HCT116 (cell line): ENCODE results near the gene ACTC1. TPM values are rescaled to one million over a fixed set of nuclear protein-coding genes. Genes with fewer than 3 reads are reported as not detected.

Experiments used
- ATAC-seq: fragments of 200-7000 bp; cut with Tn5 transposase; 2 replicates; pipeline ENCODE4 v1.9.1; 2020; ENCODE audit warnings: mild to moderate bottlenecking, moderate library complexity
- BruUV-seq: library from RNA; stranded (reverse); fragments of 400-500 nt; replicated peaks from 2 replicates; lab custom pipeline; 2021; lab: Mats Ljungman, UMichigan
- CTCF ChIA-PET: fragments of 300-600 bp; sonication (Branson Sonifier 250); formaldehyde crosslinking; loops from one replicate; lab custom pipeline; 2021; ENCODE audit warnings: antibody characterized with exemption; lab: Charles Lee
- POLR2A ChIA-PET: fragments of 300-600, 350-600 bp; sonication (Branson Sonifier 250); formaldehyde crosslinking; loops from one replicate; lab custom pipeline; 2021; ENCODE audit warnings: antibody characterized with exemption; lab: Charles Lee
- RAD21 ChIA-PET, 2 experiments: fragments of 300-600 bp; sonication (Branson Sonifier 250); formaldehyde crosslinking; loops; one replicate each; lab custom pipeline; 2023; ENCODE audit warnings: low total read pairs in 2 of 2; ENCODE audit not compliant: uncharacterized antibody in 2 of 2, unreplicated experiment in 2 of 2, low non-redundant PET in 1 of 2; lab: Charles Lee
- DNase-seq: peaks from one replicate; pipeline ENCODE4 v3.0.0-alpha.2; 2010; ENCODE audit warnings: low read depth, low spot score
- H2AFZ ChIP-seq: fragments of 200-600 bp; shearing (Covaris generic), sonication (generic); 2 replicates; pipeline ENCODE4 v1.6.1; 2017; ENCODE audit warnings: low read depth, mixed run types, mixed read lengths, antibody characterized with exemption, low read length; ENCODE audit not compliant: poor library complexity, severe bottlenecking
- H3K27ac ChIP-seq: 2 replicates; pipeline ENCODE4 v1.5.1; 2012; ENCODE audit warnings: low read depth, low read length
- H3K27me3 ChIP-seq: fragments of 200-600 bp; sonication (generic); 2 replicates; pipeline ENCODE4 v1.6.1; 2016; ENCODE audit warnings: mixed run types, low read length, mixed read lengths; ENCODE audit not compliant: insufficient read depth
- H3K36me3 ChIP-seq, 2 experiments: fragments of 200-500 bp in 1 of 2; fragments of 200-600 bp in 1 of 2; sonication (Bioruptor generic) in 1 of 2; sonication (generic) in 1 of 2; 2 replicates each; pipeline versions ENCODE4 v1.5.1 to v1.6.1; 2014 to 2016; ENCODE audit warnings: low read length in 2 of 2, inconsistent platforms in 1 of 2, mixed read lengths in 1 of 2, mixed run types in 1 of 2; ENCODE audit not compliant: insufficient read depth in 2 of 2, control insufficient read depth in 1 of 2
- H3K4me1 ChIP-seq, 2 experiments: fragments of 200-600 bp in 1 of 2; sonication (generic) in 1 of 2; 2 replicates each; pipeline versions ENCODE4 v1.5.1 to v1.6.1; 2012 to 2017; ENCODE audit warnings: low read length in 2 of 2, inconsistent platforms in 1 of 2, mild to moderate bottlenecking in 1 of 2, mixed read lengths in 1 of 2, mixed run types in 1 of 2, moderate library complexity in 1 of 2; ENCODE audit not compliant: insufficient read depth in 2 of 2, control insufficient read depth in 1 of 2
- H3K4me2 ChIP-seq: fragments of 200-600 bp; sonication (generic); 2 replicates; pipeline ENCODE4 v1.6.1; 2017; ENCODE audit warnings: mixed run types, low read length, mixed read lengths
- H3K4me3 ChIP-seq, 2 experiments: fragments of 200-600 bp in 1 of 2; sonication (generic) in 1 of 2; replicated peaks in 1 of 2; 2 replicates each; pipeline ENCODE4 v1.5.1; 2011 to 2016; ENCODE audit warnings: low read length in 2 of 2, control low read depth in 1 of 2, low read depth in 1 of 2, mild to moderate bottlenecking in 1 of 2, mixed read lengths in 1 of 2, mixed run types in 1 of 2
- H3K79me2 ChIP-seq: fragments of 200-600 bp; sonication (generic); 2 replicates; pipeline ENCODE4 v1.6.1; 2017; ENCODE audit warnings: mild to moderate bottlenecking, mixed run types, low read length, moderate library complexity, mixed read lengths; ENCODE audit not compliant: insufficient read depth
- H3K9ac ChIP-seq: fragments of 200-600 bp; sonication (generic); 2 replicates; pipeline ENCODE4 v1.6.1; 2016; ENCODE audit warnings: low read length, mixed read lengths
- H3K9me2 ChIP-seq: fragments of 200-600 bp; sonication (generic), shearing (Covaris generic); 2 replicates; pipeline ENCODE4 v1.6.1; 2017; ENCODE audit warnings: mixed run types, mild to moderate bottlenecking, moderate library complexity; ENCODE audit not compliant: insufficient read depth
- H3K9me3 ChIP-seq, 2 experiments: fragments of 200-500 bp in 1 of 2; fragments of 200-600 bp in 1 of 2; sonication (Bioruptor generic) in 1 of 2; sonication (generic) in 1 of 2; 2 replicates each; pipeline ENCODE4 v1.6.1; 2014 to 2017; ENCODE audit warnings: low read length in 2 of 2, mixed read lengths in 2 of 2, inconsistent platforms in 1 of 2, low read depth in 1 of 2, mild to moderate bottlenecking in 1 of 2, mixed run types in 1 of 2, moderate library complexity in 1 of 2; ENCODE audit not compliant: control insufficient read depth in 1 of 2, insufficient read depth in 1 of 2
- H4K20me1 ChIP-seq: fragments of 200-600 bp; sonication (generic), shearing (Covaris generic); 2 replicates; pipeline ENCODE4 v1.6.1; 2017; ENCODE audit warnings: mixed run types, mild to moderate bottlenecking, moderate library complexity; ENCODE audit not compliant: insufficient read depth
- EZH2 ChIP-seq: fragments of 200-600 bp; sonication (generic); IDR thresholded peaks from 2 replicates; pipeline ENCODE4 v1.6.1; 2017; ENCODE audit warnings: antibody characterized with exemption, mixed run types
- ZNF274 ChIP-seq: fragments of 200-500 bp; sonication (Bioruptor generic); IDR thresholded peaks from 2 replicates; pipeline ENCODE4 v1.6.1; 2014; ENCODE audit warnings: mild to moderate bottlenecking, low read depth, low read length, inconsistent platforms
- intact Hi-C: fragments of 100-400 bp; cut with micrococcal nuclease; formaldehyde crosslinking; loops from 2 replicates; pipeline ENCODE4 v1.10.0; 2022
- total RNA-seq: library from RNA; stranded (reverse); gene quantifications from one replicate; pipeline ENCODE4 v1.2.1, GENCODE V29; 2021; ENCODE audit not compliant: unreplicated experiment

The ACTC1 gene
- total RNA-seq, 1 experiment from 2014 or later = not detected

DNA sequence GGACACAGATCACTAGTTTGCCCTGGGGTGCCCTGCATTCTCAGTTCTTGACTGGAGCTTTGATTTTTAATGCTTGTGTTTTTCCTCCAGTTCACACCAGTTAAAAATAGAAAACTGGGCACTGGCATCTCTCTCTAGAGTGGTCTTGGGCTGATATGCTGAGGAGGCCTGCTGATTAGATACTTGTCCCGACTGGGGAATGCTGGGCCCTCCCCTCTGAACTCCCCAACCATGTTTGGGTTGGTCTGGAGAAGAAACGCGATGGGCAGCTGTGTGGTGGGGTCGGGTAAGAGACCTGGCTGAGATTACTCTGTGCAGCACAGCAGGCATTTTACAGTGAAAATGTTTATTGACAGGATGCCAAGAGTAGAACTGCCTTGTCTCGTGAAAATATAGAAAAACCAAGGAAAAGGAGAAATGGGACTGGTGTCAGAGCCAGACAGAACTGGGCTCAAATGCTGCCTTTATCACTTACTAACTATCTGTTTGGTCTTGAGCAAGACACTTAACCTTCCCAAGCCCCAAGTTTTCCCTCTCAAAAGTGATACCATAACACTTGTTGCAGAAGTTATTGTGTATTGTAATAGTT lies 1.6 kb upstream of the ACTC1 start:
- RAD21 ChIA-PET = no interaction called here
- H3K9me3 ChIP-seq = no peaks in the 10 kb centered on the region
- no peak overlapping the region for H3K4me2 ChIP-seq
- no peak overlapping the region for H3K9ac ChIP-seq
- H3K4me3 ChIP-seq = no peak overlapping the region
- no peak for DNase-seq
- TF ChIP-seq EZH2 = no peak
- POLR2A ChIA-PET = no interaction called here
- no peaks in the 10 kb centered on the region for H3K79me2 ChIP-seq
- no peaks in the 10 kb centered on the region for H3K4me1 ChIP-seq
- ATAC-seq = no peak
- H3K36me3 ChIP-seq = no peaks in the 10 kb centered on the region
- no peaks in the 10 kb centered on the region for H3K9me2 ChIP-seq
- no peak overlapping the region for H2AFZ ChIP-seq
- CTCF ChIA-PET = no interaction called here
- no TSS peak for BruUV-seq
- H4K20me1 ChIP-seq = no peaks in the 10 kb centered on the region
- H3K27ac ChIP-seq = no peak overlapping the region
- H3K27me3 ChIP-seq = peaks cover 39% of the 10 kb centered on the region; the same call in 1 of the 2 replicates
- intact Hi-C loops = no loop called here

- no peak overlapping the region for H3K4me3 ChIP-seq
- ChIA-PET RAD21 (no interaction called here), POLR2A (no interaction called here), CTCF (no interaction called here)
- no peaks in the 10 kb centered on the region for H3K9me3 ChIP-seq
- no peak overlapping the region for H3K27ac ChIP-seq
- no TSS peak for BruUV-seq
- no peak for DNase-seq
- H3K36me3 ChIP-seq = no peaks in the 10 kb centered on the region
- H3K4me2 ChIP-seq = no peak overlapping the region
- no peaks in the 10 kb centered on the region for H3K9me2 ChIP-seq
- H2AFZ ChIP-seq = no peak overlapping the region
- H4K20me1 ChIP-seq = no peaks in the 10 kb centered on the region
- H3K27me3 ChIP-seq = peaks cover 58% of the 10 kb centered on the region
- TF ChIP-seq ZNF274 = no peak
- no peaks in the 10 kb centered on the region for H3K4me1 ChIP-seq
- no peaks in the 10 kb centered on the region for H3K79me2 ChIP-seq
- H3K9ac ChIP-seq = no peak overlapping the region
- no peak for ATAC-seq
- intact Hi-C loops = no loop called here
Observed at GRCh38 chr15:34794590-34795206, 651 bp downstream of the ACTC1 start.
